ENCODE results near the gene IRAK3. TPM values are rescaled to one million over a fixed set of nuclear protein-coding genes. Genes with fewer than 3 reads are reported as not detected.

IRAK3 gene
- total RNA-seq, 1 experiment from 2014 or later = 0.70 TPM

DNA sequence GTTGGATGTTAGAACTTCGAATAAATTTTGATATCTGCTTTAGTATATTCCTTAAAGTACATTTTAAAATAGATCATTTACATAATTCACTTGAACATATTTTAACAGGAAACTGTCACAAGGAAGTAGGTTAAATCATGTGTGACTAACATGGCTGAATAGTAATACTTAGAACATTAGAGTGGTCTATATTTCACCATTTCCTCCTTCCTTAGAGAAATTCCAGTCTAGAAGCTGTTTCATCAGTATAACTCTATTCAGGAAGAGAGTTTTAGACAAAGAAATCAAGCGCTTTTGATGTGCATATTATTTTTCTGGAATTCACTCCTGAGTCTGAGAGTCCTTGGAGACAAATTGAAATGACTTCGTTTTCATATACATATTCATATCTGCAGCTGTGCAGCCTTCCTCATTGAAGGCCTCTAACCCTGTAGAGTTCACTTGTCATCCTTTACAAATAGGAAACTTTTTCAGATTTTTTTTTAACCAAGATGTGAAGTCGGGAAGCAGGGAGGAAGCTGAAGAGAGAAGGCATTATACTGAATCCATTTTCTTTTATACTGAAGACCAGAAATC lies 28.4 kb downstream of the IRAK3 start:
- no peak overlapping the region for H3K27ac Mint-ChIP-seq

DNA sequence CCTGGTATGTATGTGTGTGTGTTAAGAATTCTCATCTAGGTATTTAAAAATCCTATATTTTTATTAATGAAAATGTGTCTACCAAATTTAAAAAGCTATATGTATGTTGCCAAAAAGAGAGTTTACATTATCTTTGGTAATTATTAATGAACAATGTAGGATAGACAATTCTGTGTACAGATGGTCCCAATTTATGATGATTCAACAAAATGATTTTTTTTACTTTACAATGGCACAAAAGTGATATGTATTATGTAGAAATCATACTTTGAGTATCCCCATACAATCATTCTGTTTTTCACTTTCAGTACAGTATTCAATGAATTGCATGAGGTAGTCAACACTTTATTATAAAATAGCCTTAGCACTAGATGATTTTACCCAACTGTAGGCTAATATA lies 39.4 kb downstream of the IRAK3 start:
- ChIA-PET POLR2A (no interaction called here), CTCF (interaction anchor here (1.5 kb wide), 1 partner anchor 83 kb away, joined by 3 read pairs; no protein-coding TSS in a partner anchor)
- no peak for DNase-seq (ENCODE audit: low spot score)
- no peak for ATAC-seq
- Mint-ChIP-seq H3K4me3 (no peak overlapping the region), H3K27me3 (ENCODE audit: low read depth) (no peaks in the 10 kb centered on the region), H3K27ac (no peak overlapping the region), H3K4me1 (no peaks in the 10 kb centered on the region), H3K9me3 (no peaks in the 10 kb centered on the region), H3K36me3 (no peaks in the 10 kb centered on the region)
- no peak for TF ChIP-seq MYBL2 (CRISPR knock-in tag; IDR thresholded peaks at IDR 0.05)
- TF ChIP-seq, protein P1, sequence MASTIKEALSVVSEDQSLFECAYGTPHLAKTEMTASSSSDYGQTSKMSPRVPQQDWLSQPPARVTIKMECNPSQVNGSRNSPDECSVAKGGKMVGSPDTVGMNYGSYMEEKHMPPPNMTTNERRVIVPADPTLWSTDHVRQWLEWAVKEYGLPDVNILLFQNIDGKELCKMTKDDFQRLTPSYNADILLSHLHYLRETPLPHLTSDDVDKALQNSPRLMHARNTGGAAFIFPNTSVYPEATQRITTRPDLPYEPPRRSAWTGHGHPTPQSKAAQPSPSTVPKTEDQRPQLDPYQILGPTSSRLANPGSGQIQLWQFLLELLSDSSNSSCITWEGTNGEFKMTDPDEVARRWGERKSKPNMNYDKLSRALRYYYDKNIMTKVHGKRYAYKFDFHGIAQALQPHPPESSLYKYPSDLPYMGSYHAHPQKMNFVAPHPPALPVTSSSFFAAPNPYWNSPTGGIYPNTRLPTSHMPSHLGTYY (CRISPR knock-in tag; IDR thresholded peaks at IDR 0.05) = no peak
- no peak for TF ChIP-seq FOXP1 (CRISPR knock-in tag; IDR thresholded peaks at IDR 0.05; ENCODE audit: borderline replicate concordance)
- TF ChIP-seq ZNF121 (CRISPR knock-in tag; IDR thresholded peaks at IDR 0.05) = no peak
- no peak for TF ChIP-seq CBFB (CRISPR knock-in tag; IDR thresholded peaks at IDR 0.05; ENCODE audit: low read depth)
- TF ChIP-seq, protein P2, sequence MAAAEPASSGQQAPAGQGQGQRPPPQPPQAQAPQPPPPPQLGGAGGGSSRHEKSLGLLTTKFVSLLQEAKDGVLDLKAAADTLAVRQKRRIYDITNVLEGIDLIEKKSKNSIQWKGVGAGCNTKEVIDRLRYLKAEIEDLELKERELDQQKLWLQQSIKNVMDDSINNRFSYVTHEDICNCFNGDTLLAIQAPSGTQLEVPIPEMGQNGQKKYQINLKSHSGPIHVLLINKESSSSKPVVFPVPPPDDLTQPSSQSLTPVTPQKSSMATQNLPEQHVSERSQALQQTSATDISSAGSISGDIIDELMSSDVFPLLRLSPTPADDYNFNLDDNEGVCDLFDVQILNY (CRISPR knock-in tag; IDR thresholded peaks at IDR 0.05) = no peak
- TF ChIP-seq EMX1 (CRISPR knock-in tag; IDR thresholded peaks at IDR 0.05) = no peak
- TF ChIP-seq TEAD1 (CRISPR knock-in tag; IDR thresholded peaks at IDR 0.05) = no peak
- no peak for TF ChIP-seq HMGA2 (CRISPR knock-in tag; IDR thresholded peaks at IDR 0.05)
- no peak for TF ChIP-seq ZNF263 (CRISPR knock-in tag; IDR thresholded peaks at IDR 0.05; ENCODE audit: low read depth)
- no peak for TF ChIP-seq FOXJ3 (CRISPR knock-in tag; IDR thresholded peaks at IDR 0.05; ENCODE audit: borderline replicate concordance)
- TF ChIP-seq, protein P3, sequence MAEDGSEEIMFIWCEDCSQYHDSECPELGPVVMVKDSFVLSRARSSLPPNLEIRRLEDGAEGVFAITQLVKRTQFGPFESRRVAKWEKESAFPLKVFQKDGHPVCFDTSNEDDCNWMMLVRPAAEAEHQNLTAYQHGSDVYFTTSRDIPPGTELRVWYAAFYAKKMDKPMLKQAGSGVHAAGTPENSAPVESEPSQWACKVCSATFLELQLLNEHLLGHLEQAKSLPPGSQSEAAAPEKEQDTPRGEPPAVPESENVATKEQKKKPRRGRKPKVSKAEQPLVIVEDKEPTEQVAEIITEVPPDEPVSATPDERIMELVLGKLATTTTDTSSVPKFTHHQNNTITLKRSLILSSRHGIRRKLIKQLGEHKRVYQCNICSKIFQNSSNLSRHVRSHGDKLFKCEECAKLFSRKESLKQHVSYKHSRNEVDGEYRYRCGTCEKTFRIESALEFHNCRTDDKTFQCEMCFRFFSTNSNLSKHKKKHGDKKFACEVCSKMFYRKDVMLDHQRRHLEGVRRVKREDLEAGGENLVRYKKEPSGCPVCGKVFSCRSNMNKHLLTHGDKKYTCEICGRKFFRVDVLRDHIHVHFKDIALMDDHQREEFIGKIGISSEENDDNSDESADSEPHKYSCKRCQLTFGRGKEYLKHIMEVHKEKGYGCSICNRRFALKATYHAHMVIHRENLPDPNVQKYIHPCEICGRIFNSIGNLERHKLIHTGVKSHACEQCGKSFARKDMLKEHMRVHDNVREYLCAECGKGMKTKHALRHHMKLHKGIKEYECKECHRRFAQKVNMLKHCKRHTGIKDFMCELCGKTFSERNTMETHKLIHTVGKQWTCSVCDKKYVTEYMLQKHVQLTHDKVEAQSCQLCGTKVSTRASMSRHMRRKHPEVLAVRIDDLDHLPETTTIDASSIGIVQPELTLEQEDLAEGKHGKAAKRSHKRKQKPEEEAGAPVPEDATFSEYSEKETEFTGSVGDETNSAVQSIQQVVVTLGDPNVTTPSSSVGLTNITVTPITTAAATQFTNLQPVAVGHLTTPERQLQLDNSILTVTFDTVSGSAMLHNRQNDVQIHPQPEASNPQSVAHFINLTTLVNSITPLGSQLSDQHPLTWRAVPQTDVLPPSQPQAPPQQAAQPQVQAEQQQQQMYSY (CRISPR knock-in tag; IDR thresholded peaks at IDR 0.05) = no peak
- no peak for TF ChIP-seq PRRX2 (CRISPR knock-in tag; IDR thresholded peaks at IDR 0.05)

More for the DNA sequence above, 28.4 kb downstream of the IRAK3 start:
- ChIA-PET POLR2A (no interaction called here), CTCF (no interaction called here)
- peaks cover 3% of the 10 kb centered on the region; the same call in 1 of the 2 replicates for H3K27me3 Mint-ChIP-seq (ENCODE audit: low read depth)
- H3K4me1 Mint-ChIP-seq = peaks cover 8% of the 10 kb centered on the region
- peaks cover 20% of the 10 kb centered on the region for H3K36me3 Mint-ChIP-seq
- H3K9me3 Mint-ChIP-seq = peaks cover 27% of the 10 kb centered on the region
- no peak overlapping the region for H3K4me3 Mint-ChIP-seq
- TF ChIP-seq, protein P4, sequence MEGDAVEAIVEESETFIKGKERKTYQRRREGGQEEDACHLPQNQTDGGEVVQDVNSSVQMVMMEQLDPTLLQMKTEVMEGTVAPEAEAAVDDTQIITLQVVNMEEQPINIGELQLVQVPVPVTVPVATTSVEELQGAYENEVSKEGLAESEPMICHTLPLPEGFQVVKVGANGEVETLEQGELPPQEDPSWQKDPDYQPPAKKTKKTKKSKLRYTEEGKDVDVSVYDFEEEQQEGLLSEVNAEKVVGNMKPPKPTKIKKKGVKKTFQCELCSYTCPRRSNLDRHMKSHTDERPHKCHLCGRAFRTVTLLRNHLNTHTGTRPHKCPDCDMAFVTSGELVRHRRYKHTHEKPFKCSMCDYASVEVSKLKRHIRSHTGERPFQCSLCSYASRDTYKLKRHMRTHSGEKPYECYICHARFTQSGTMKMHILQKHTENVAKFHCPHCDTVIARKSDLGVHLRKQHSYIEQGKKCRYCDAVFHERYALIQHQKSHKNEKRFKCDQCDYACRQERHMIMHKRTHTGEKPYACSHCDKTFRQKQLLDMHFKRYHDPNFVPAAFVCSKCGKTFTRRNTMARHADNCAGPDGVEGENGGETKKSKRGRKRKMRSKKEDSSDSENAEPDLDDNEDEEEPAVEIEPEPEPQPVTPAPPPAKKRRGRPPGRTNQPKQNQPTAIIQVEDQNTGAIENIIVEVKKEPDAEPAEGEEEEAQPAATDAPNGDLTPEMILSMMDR (IDR thresholded peaks at IDR 0.05) = no peak
- TF ChIP-seq, protein P5, sequence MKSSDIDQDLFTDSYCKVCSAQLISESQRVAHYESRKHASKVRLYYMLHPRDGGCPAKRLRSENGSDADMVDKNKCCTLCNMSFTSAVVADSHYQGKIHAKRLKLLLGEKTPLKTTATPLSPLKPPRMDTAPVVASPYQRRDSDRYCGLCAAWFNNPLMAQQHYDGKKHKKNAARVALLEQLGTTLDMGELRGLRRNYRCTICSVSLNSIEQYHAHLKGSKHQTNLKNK (CRISPR knock-in tag; IDR thresholded peaks at IDR 0.05) = no peak
- TF ChIP-seq, protein P6, sequence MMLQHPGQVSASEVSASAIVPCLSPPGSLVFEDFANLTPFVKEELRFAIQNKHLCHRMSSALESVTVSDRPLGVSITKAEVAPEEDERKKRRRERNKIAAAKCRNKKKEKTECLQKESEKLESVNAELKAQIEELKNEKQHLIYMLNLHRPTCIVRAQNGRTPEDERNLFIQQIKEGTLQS (CRISPR knock-in tag; conservative IDR thresholded peaks at IDR 0.05) = no peak
- TF ChIP-seq CBFB (CRISPR knock-in tag; IDR thresholded peaks at IDR 0.05; ENCODE audit: low read depth) = no peak
- TF ChIP-seq JUN (CRISPR knock-in tag; IDR thresholded peaks at IDR 0.05) = no peak
- TF ChIP-seq NR3C1 (CRISPR knock-in tag; conservative IDR thresholded peaks at IDR 0.05; ENCODE audit: low read depth) = no peak
- no peak for TF ChIP-seq IRF2 (CRISPR knock-in tag; IDR thresholded peaks at IDR 0.05; ENCODE audit: borderline replicate concordance, low read depth)
- TF ChIP-seq, protein P7, sequence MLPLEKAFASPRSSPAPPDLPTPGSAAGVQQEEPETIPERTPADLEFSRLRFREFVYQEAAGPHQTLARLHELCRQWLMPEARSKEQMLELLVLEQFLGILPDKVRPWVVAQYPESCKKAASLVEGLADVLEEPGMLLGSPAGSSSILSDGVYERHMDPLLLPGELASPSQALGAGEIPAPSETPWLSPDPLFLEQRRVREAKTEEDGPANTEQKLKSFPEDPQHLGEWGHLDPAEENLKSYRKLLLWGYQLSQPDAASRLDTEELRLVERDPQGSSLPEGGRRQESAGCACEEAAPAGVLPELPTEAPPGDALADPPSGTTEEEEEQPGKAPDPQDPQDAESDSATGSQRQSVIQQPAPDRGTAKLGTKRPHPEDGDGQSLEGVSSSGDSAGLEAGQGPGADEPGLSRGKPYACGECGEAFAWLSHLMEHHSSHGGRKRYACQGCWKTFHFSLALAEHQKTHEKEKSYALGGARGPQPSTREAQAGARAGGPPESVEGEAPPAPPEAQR (CRISPR knock-in tag; IDR thresholded peaks at IDR 0.05) = no peak
- TF ChIP-seq NR2C2 (CRISPR knock-in tag; IDR thresholded peaks at IDR 0.05) = no peak
- TF ChIP-seq RORB (CRISPR knock-in tag; IDR thresholded peaks at IDR 0.05) = no peak
- no peak for TF ChIP-seq SMAD4 (CRISPR knock-in tag; IDR thresholded peaks at IDR 0.05)
- TF ChIP-seq, protein P8, sequence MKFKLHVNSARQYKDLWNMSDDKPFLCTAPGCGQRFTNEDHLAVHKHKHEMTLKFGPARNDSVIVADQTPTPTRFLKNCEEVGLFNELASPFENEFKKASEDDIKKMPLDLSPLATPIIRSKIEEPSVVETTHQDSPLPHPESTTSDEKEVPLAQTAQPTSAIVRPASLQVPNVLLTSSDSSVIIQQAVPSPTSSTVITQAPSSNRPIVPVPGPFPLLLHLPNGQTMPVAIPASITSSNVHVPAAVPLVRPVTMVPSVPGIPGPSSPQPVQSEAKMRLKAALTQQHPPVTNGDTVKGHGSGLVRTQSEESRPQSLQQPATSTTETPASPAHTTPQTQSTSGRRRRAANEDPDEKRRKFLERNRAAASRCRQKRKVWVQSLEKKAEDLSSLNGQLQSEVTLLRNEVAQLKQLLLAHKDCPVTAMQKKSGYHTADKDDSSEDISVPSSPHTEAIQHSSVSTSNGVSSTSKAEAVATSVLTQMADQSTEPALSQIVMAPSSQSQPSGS (CRISPR knock-in tag; IDR thresholded peaks at IDR 0.05; ENCODE audit: borderline replicate concordance, low read depth) = no peak
- no peak for TF ChIP-seq FOXJ3 (CRISPR knock-in tag; IDR thresholded peaks at IDR 0.05; ENCODE audit: borderline replicate concordance)
- no peak for TF ChIP-seq OVOL2 (CRISPR knock-in tag; IDR thresholded peaks at IDR 0.05; ENCODE audit: borderline replicate concordance)
- TF ChIP-seq SP1 (CRISPR knock-in tag; conservative IDR thresholded peaks at IDR 0.05) = no peak
- TF ChIP-seq TP53 (CRISPR knock-in tag; IDR thresholded peaks at IDR 0.05) = no peak
- no peak for TF ChIP-seq KAT7 (CRISPR knock-in tag; IDR thresholded peaks at IDR 0.05; ENCODE audit: borderline replicate concordance)
- TF ChIP-seq TEAD1 (CRISPR knock-in tag; IDR thresholded peaks at IDR 0.05) = no peak
- no peak for ATAC-seq
- no peak for DNase-seq (ENCODE audit: low spot score)
